Ovary (tissue), 3 donors: ENCODE data around the gene OR13C2.

ENCODE experiments used
- POLR2A ChIP-seq: fragments of 450-650 bp; IDR thresholded peaks from one replicate; pipeline ENCODE4 v1.6.1; 2017; ENCODE audit warnings: antibody characterized with exemption, mild to moderate bottlenecking, moderate library complexity
- TF ChIP-seq, protein P1 (sequence below), 3 donors: fragments of 450-650 bp in 2 of 3; fragments of 200-600 bp in 1 of 3; IDR thresholded peaks; one replicate each; pipeline versions ENCODE4 v1.5.1 to v1.8.0; 2016 to 2022; ENCODE audit warnings: antibody characterized with exemption in 3 of 3, mild to moderate bottlenecking in 1 of 3
- donor health status: DM: no; HTN: no; CAD: no.

DNA sequence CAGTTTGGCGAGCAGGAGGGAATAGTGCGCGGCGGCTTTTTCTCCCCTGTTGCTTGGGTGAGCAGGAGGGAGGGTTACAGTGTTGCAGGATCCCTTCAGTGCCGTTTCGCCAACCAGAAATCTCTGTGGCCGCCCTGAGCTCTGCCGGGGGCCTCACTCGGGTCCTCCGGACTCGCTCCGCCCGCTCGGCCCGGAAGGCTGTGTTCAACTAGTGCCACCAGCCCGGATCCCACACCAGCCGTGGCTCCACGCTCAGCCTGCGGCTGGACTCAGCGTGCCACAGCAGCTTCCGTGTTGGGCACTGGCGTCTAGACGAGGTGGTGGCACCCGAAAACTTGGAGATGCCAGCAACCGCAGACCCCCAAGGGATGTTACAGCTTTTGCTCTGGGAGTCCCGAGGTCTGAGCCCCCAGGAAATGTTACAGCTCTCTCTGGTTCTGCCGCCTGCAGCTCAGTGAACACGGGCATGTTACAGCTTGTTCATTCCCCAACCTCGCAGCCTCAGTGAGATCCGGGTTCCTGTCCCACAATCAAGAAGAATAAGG lies 28.6 kb upstream of the OR13C2 start:
- TF ChIP-seq POLR2A: no peak
- TF ChIP-seq, protein P1, sequence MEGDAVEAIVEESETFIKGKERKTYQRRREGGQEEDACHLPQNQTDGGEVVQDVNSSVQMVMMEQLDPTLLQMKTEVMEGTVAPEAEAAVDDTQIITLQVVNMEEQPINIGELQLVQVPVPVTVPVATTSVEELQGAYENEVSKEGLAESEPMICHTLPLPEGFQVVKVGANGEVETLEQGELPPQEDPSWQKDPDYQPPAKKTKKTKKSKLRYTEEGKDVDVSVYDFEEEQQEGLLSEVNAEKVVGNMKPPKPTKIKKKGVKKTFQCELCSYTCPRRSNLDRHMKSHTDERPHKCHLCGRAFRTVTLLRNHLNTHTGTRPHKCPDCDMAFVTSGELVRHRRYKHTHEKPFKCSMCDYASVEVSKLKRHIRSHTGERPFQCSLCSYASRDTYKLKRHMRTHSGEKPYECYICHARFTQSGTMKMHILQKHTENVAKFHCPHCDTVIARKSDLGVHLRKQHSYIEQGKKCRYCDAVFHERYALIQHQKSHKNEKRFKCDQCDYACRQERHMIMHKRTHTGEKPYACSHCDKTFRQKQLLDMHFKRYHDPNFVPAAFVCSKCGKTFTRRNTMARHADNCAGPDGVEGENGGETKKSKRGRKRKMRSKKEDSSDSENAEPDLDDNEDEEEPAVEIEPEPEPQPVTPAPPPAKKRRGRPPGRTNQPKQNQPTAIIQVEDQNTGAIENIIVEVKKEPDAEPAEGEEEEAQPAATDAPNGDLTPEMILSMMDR (IDR thresholded peaks at IDR 0.05): no peak
